ENCODE measurements around the gene ZMIZ1.

Gene ZMIZ1

DNA sequence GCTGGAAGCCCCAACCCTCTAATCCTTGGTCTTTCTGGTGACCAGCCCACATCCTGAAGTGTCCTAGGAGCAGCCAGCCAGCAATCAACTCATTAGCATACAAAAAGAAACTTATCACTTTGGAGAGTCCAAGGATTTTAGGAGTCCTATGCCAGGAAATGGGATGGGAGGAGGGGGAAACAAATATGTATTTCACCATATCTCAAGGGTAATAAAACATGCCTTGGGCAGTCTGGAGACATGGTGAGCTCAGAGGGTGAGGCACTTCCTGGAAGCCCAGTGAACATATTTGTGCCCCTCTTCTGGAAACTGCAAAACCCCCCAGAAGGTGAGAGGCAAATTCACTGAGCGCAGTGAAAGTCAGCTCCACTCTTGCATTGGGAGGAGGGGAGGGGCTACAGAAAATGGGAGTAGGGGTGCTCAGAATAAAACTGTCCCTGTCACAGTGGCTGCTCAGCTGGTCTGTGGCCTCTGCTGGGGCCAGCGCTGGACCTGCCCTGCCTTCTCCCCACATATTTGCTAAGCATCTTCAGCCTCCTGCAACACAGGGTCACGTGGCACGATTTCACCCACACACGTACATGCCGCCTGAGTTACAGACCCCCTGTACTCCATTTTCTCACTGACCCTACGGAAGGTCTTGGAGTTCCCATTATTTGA is 17.7 kb upstream of the ZMIZ1 start:
- no peak for DNase-seq (ENCODE audit: low read depth)

DNA sequence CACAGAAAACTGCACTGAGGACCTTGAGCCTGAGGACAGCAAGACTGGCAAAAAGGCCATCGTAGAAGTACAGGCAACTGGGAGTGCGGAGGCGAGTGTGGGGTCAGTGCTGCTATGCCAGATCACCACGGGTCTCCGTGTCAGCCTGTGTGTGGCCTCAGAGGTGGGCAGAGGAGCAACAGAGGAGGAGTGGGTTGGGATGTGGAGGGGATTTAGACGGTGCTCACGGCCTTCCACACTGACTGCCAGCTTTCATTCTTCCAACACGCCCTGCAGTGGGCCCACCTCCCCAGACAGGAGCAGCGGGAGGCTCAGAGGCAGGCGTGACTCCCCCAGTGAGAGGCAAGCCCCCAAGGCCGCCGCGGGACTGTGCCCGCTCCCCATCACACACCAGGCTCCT is 17.0 kb upstream of the ZMIZ1 start:
- no peak for DNase-seq (ENCODE audit: low read depth)

DNA sequence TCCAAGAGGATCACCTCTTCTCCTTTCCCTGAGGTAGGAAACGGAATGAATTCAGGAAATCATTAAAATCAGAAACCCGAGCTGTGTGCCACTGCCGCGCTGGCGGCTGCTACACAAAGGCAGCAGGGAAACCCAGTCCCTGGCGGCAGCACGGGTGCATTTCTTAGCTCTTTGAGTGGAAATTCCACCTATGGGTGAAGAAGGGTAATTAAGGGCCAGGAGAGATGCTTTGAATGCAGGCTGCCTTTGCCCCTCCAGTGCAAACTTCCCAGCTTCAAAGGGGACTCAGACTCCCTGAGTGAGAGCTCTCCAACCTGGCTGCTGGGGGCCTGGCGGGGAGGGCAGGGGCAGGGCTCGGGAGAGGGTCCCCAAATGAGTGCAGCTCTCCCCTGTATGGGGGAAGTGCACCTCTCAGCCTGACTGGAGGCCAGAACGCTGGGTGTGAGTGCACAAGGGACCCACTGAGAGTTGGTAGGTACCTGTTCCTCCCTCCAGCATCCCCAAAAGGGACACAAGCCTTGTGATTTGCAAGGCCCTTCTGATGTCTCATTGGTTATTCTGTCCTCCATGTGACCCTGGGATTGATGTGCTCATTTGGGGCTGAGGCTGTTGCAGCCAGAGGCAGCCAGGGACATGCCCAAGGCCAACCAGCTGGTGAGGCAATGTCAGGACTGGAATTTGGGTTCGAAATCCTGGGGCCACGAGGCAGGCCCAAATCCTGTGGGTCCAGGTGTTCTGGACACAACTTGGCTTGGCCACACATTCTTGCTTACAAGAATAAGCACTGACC is 16.3 kb upstream of the ZMIZ1 start:
- no peak for DNase-seq (ENCODE audit: low read depth)

DNA sequence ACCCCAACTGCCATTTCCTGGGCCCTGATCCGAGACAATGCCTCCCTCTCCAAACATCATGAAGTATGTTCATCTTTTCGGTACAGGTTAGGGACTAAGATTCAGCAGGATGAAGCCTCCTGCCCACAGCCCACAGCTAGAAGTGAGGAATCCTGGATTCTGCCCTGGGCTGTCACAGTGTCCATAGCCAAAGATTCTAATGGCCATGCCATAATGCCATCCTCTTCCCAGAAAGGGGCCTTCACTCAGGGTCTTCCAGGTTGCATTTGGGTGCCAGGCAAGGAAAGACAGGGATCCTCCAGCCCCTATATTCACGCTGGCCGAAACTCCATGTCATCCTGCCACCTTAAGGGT is 15.7 kb upstream of the ZMIZ1 start:
- DNase-seq (ENCODE audit: low read depth), result no peak

DNA sequence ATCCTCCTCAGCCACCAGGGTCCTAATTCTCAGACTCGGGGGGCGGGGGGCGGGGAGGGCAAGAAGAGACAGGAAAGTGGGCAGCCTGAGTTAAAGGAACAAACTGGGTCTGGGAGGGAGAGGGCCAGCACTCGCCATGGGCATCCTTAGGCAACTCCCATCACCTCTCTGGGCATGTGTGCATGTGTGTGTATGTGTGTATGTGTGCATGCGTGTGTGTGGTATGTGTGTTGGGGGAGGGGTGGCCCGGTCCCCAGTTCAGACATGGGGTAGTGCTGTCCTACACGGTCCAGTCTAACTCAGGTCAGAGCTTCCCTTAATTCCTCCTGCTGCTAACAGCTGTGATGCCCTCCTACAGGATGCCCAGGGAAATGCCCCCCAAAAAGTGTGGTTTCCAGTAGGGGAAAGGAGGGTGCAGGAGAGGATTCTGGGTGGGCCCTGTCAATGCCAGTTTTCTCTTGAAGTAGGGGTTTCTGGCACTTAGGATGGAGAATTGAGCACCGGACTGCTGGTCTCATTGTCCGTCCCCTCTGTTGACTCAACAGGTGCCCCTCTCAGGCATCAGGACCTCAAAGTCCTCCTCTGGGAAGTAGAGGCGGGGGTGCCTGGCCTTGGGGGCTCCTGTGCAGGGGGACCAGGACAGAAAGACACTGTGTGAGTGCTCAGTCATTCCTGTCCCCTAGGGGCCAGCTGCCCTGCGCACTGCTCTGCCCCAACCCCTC is 15.1 kb upstream of the ZMIZ1 start:
- DNase-seq (ENCODE audit: low read depth), result no peak

DNA sequence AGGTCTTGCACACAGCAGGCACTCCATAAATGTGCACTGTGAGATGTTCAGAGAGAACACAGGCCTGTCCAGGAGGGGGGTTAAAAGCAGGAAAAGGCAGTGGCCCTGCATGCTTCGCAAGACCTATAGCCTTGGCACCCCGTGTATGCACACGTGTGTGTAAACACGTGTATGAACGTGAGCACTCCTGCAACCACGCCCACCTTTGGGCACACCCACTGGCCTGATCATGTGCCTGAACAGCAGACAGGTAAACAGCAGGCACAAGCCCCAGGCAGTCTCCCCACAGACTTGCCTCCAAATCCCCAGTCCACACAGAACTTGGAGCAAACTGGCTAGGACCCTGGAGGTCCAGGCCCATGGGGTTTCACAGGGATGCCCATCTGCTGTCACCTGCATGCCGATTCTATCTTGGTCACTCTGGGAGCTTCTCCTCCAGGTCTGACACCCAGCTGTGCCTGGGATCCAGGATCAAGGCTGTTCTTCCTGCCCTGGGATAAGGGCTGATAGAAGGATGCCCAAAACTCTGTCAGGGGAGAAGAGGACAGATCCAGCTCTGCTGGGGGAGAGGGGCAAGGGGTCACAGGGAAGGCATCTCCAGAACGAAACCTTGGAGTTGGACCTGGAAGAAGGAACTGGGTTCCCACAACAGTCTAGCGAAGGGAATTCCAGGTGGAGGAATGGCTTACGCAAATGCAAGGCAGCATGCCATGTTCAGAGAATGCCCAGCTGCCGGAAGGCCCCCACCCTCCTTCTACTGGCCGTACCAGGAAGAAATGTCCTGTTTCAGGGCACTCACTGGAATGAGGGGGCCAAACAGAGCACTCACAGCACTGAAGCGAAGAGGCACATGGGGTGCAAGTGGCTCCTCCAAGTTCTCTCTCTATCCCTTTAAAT is 14.3 kb upstream of the ZMIZ1 start:
- DNase-seq (ENCODE audit: low read depth), result no peak

DNA sequence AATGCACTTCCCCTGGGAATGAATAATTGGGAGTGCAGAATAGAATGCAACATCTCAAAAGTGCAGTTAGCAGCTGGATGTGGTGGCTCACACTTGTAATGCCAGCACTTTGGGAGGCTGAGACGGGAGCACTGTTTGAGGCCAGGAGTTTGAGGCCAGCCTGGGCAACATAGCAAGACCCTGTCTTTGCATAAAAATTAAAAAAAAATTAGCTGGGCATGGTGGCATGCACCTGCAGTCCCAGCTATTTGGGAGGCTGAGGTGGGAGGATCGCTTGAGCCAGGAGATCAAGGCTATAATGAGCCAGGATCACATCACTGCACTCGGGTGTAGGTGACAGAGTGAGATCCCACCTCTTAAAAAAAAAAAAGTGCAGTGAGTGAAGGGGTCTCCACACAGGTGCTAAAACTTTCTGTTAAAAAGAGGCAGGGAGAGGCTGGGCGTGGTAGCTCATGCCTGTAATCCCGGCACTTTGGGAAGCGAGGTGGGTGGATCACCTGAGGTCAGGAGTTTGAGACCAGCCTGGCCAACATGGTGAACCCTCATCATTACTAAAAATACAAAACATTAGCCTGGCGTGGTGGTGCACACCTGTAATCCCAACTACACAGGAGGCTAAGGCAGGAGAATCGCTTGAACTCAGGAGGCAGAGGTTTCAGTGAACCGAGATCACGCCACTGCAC is 13.5 kb upstream of the ZMIZ1 start:
- no peak for DNase-seq (ENCODE audit: low read depth)

DNA sequence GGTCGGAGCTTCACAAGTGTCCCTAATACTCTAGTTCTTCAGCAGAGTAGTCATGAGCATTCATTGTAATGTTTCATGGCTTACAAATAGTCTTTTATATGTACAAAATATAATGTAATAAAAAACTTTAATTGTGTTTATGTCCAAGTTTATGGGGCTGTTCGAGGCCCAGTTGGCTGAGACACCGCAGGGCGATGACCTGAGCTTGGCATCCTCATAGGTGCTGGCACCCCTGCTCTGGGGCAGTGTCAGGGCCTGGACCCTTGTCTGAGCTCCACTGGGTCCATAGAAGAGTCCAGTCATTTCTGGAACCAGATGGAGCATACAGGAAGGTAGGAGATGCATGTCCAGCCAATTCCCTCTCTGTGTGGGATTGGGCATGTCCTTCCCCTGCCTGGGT is 12.9 kb upstream of the ZMIZ1 start:
- DNase-seq (ENCODE audit: low read depth), result no peak

DNA sequence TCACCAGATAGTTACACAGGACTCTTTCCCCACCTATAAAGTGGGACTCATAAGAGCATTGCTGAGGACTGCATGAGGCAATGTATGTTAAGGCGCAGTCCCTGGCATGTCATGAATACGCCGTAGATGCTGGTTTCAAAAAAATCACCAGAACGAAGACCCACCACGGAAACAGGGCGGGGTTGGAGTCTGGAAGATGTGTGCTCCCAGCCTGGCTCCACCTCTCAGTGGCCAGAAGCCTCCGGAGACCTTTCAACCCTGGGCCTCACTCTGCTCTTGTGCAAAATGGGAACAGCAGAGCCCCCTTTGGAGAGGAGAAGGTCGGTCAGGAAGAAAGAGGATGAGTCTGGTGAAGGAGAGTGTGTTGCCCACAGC is 12.4 kb upstream of the ZMIZ1 start:
- DNase-seq (ENCODE audit: low read depth), result no peak

DNA sequence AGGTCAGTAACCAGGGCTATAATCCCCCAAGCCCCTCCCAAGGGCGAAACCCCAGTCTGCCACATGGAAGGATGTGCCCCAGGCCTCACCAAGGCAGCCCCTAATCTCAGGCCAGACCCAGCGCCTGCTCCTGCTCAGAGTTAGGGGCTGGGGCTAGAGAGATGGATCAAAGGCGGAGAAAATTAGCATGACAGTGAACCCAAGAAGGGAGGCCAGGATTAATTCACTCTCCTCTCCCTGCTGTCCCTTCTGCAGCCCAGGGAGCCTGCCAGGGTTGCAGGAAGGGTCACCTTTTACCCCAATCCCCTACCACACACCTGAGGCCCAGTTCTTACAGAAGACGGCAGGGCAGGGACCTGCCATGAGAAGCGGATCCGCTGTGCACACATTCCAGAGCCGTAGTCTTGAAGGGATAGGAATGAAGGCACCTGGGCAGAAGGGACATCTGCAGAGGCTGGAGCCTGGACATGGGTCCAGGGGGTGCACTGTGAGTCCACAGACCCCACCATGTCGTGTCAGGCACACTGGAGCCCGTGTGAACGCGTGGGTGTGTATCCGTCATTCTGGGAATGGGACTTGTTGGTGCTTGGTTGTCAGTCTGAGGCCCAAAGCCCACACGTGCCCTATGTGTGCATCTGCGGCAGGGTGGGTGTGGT is 11.9 kb upstream of the ZMIZ1 start:
- no peak for DNase-seq (ENCODE audit: low read depth)

DNA sequence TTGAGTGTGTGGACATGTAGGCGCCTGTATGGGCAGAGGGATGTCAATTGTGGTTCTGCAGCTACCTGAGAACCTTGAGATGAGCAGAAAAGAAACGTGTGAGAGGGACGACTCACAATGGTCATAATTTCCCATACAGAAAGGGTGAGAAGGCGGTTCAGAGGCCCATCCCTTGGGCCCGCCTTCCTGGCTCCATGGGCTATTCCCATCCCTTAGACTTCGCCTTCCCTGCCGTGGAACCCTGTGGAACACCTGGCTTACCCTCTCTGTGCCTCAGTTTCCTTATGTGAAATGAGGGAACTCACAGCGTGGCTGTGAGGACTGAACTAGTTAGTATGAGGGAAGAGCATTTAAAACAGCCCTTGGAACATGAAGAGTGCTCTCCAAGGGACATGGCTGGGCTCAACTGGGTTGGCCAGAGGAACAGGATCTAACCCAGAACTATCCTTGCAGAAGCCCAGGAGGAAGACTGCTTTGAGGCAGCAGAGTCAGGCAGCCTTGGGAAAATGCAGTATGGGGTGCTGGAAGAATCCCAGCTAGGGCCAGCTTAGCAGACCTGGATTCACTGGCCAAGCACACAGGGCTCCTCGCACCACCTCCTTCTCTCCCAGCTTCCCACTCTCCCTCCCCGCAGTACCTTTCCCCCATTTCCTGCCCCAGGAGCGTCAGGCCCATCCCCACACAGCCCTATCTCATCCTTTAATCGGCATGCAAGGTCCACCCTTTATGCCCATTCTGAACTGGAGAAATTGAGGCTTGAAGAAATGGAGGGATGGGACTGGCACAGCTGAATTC is 11.1 kb upstream of the ZMIZ1 start:
- no peak for DNase-seq (ENCODE audit: low read depth)

DNA sequence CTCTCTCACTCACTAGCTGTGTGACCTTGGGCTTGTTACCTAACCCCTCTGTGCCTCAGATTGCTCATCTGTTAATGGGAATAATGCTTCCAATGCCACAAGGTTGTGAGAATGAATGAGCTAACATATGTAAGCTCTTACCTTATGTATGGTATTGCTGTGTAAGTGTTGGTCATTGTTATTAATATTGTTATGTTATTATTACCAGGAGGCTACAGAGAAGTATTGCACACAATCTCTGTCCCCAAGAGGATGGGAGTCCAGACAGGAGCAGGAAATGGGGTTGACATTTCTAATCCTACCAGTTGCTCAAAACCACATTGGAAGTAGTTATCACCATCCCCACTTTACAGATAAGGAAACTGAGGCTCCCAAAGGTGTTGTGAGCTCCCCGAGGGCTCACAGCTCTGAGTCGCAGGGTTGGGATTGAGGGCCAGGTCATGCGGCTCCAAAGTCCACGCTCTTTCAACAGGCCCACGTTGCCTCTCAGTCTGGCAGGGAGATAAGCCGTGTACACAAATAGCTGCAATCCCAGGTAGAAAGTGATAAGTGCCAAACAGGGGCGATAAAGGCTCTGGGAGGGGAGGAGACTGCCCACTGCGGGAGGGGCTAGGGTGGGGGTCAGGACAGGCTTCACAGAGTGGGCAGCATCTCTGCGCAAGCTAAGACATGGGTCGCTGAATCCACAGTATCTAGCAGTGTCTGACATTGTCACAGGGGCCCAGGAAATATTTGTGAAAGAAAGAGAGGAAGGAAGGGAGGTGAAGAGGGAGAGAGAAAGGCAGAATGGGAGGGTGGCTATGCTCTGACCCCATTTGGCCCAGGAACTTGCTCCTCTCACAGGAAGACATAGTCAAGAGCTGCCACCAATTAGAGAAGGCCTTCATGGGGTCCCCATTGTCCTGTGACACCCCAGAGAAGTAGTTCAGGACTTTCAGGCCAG is 9.6 kb upstream of the ZMIZ1 start:
- no peak for DNase-seq (ENCODE audit: low read depth)

DNA sequence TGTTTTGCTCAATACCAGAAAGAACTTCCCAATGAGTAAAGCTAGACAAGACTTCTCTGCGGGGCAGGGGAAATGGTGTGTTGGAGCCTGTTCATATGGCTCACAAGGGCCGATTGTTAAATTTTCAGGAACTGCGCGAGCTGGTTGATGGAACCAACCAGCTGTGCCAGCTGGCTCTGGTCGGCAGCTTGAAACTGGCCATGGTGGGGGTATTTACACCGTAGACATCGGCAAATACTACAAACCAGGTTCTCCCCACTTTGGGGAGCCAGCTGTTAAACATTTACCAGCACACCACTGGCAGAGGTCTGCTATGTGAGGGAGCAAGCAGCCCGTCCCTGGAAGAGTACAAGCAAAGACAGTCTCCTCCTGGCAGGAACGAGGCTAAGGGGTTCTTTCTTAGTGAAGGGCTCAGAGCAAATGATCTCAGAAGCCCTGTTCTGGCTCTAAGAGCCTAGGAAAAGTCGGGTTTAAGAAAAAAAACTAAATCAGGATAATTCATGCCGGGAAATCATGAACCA is 8.8 kb upstream of the ZMIZ1 start:
- no peak for DNase-seq (ENCODE audit: low read depth)

DNA sequence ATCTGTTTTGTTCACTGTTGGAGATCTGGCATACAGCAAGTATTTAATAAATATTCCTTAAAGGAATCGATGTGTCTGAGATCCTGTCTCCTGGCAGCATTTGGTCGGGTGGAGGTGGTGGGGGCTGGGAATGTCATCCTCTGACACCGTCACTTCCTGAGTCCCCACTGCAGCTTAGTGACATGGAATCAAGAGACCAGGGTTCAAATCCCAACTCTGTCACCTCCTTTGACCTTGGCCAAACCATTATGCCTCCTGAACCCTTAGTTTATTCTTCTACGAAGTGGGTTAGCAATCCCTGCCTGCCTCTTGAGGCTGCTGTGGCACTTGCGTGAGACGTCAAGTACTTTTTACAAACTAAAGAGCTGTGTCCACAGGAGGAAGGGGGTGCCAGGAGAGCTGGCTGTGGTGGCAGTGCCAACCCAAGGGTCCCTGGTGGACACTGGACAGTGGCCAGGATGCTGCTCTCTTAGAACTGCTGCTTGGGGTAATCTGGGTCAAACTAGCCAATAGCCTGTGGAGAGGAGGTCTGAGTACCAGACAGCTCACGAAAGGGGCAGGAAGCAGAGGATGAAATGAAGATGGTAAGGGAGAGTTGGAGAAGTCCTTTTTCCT is 8.0 kb upstream of the ZMIZ1 start:
- DNase-seq (ENCODE audit: low read depth), result no peak

DNA sequence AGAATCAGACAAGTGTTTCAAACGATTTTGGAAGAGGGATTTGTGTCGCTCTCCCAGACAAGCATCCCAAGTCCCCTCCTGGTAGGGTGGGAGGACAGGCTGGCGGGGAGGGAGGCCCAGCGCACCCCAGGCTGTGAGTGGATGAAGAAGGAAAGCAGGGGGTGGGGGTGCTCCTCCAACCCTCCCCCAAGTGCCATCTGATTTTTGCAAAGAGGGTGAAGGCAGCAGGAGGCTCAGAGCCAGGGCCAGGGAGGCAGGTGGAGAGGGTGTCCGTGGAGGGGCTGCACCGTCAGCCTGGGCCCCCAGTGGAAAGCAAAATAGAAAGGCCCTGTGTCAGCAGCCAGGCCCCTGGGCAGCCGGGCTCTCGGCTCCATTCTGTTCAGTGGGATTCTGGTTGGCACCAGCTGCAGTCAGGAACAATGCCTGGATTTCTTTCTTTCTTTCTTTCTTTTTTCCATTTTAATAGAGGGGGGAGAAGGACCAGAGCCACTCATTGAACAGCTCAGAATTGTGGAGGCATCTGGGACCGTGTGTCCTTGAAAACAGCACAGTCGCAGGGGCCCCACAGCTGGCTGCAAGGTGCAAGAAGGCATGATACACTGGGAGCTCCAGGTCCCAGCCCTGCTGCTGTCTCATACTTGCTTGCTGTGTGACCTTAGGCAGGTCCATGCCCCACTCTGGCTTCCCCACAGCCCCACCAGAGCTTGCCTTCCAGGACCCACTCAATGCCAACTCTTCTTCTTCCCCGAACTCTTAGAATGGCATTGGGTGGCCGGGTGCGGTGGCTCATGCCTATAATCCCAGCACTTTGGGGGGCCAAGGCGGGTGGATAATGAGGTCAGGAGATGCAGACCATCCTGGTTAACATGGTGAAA is 7.1 kb upstream of the ZMIZ1 start:
- no peak for DNase-seq (ENCODE audit: low read depth)

DNA sequence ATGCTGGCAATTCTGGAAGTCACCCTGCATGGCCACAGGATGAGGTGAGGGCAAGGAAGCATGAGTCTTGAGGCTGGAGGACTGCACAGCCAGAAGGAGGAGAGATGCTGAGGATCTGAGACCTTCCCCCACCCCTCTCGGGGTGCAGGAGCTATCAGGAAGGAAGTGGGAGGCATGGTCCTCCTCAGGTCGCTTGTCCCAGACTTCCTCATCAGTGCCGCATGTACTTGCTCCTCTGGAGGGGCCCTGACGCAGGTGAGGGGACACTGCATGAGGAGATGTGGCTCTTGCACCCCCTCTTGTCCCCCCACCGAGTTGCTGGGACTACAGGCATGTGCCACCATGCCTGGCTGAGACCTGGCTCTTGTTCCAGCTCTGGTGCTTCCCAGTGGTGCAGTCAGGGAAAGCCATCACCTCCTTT is 5.7 kb upstream of the ZMIZ1 start:
- no peak for DNase-seq (ENCODE audit: low read depth)

DNA sequence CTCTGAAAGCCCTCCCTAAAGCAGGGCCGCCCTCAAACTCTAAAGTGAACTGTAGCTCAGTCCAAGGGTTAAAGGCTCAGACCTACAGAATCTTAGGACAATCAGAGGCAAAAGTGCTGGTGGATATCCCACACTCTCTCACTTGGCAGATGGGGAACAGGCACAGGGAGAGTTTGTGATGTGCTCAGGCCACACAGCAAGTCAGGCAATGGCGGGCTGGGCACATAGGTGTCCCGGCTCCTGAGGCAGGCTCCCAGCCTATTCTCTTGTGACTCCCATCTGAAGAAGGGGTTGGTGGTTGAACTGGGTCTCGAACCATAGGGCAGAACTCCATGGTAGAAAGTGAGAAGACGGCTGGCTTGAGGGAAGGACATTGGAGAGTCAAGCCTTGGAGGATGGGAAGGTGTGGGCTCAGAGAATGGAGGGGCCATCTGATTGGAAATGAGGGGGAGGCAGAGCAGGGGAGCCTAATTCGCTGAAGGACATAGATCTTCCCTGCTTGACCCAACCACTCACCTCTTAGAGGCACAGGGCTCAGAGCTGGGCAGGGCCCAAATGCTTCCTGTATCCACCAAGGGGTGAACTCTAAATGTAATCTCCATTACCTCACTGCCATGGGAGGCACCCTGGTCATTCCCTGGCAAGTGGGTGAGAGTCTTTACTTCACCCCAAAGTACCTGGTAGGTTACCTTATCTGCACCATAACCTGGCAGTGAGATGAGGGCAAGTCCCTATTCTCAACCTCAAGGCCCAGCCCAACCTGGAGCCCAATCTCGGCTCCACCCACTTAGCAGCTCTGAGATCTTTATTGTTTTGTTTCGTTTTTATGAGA is 4.9 kb upstream of the ZMIZ1 start:
- DNase-seq (ENCODE audit: low read depth), result no peak
